ENCODE data around the gene WNK2.
"Not testable (repeated sequence)": the region's sequence is repeated elsewhere in the genome, so short reads cannot be mapped to it uniquely, and the experiment has no call there.

Gene WNK2

GRCh38 chr9:93240891-93241334 is 57.0 kb downstream of the WNK2 start:
- no peak for DNase-seq

GRCh38 chr9:93243112-93243511 is 59.2 kb downstream of the WNK2 start:
- DNase-seq, result no peak

GRCh38 chr9:93244101-93244500 is 60.2 kb downstream of the WNK2 start:
- no peak for DNase-seq

GRCh38 chr9:93244510-93245436 is 60.8 kb downstream of the WNK2 start:
- no peak for DNase-seq

GRCh38 chr9:93245437-93245970 is 61.6 kb downstream of the WNK2 start:
- no peak for DNase-seq

- no peak for DNase-seq
Observed at GRCh38 chr9:93246111-93246510, 62.2 kb downstream of the WNK2 start.

GRCh38 chr9:93246526-93246925 is 62.6 kb downstream of the WNK2 start:
- no peak for DNase-seq

- DNase-seq, result no peak
Observed at GRCh38 chr9:93247099-93247865, 63.3 kb downstream of the WNK2 start.

- no peak for DNase-seq
Observed at GRCh38 chr9:93247892-93248291, 64.0 kb downstream of the WNK2 start.

GRCh38 chr9:93248386-93249040 is 64.6 kb downstream of the WNK2 start:
- DNase-seq, result no peak

- DNase-seq, result no peak
Observed at GRCh38 chr9:93250185-93250584, 66.2 kb downstream of the WNK2 start.

- DNase-seq, result not testable (repeated sequence)
Observed at GRCh38 chr9:93251309-93251708, 67.4 kb downstream of the WNK2 start.

GRCh38 chr9:93252116-93252780 is 68.3 kb downstream of the WNK2 start:
- DNase-seq, result no peak

GRCh38 chr9:93252781-93253530 is 69.0 kb downstream of the WNK2 start:
- no peak for DNase-seq

GRCh38 chr9:93253633-93254032 is 69.7 kb downstream of the WNK2 start:
- no peak for DNase-seq

GRCh38 chr9:93254061-93254481 is 70.1 kb downstream of the WNK2 start:
- DNase-seq, result no peak

GRCh38 chr9:93254806-93255493 is 71.0 kb downstream of the WNK2 start:
- no peak for DNase-seq

GRCh38 chr9:93255494-93255867 is 71.5 kb downstream of the WNK2 start:
- DNase-seq, result no peak

- DNase-seq, result no peak
Observed at GRCh38 chr9:93255994-93256877, 72.3 kb downstream of the WNK2 start.
